Measurements from ENCODE around the gene MGMT. TPM values are rescaled to one million over a fixed set of nuclear protein-coding genes. Genes with fewer than 3 reads are reported as not detected.
A peak's percentile ranks its signal among the peaks of the same experiment; 100 is the strongest.

The MGMT gene
- total and polyA plus RNA-seq, 4 donors, result 9.9 to 39.6 (median 23.2) TPM

DNA sequence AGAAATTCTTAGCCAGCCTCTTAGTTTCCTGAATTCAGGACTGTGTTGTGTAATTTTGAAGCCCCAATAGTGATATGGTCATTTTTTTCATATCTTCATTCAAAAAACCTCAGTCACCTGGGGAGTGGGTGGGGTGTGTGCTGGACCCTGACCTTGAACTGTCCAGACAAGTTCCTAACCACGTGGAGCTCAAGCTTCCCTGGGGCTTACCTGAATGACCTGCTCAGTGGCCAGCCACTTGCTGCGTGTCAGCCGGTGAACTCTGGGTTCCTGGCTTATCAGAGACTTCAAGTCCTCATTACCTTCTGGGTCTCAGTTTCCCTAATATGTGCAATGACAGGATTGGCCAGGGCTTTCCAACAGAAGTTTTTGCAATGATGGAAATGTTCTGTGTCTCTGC is 27.1 kb downstream of the MGMT start:
- WGBS, 2 donors, result 89 to 91% methylated on average over 3 of the region's 3 CpGs
- H3K27me3 ChIP-seq (ENCODE audit: control insufficient read depth in 3 of 3, insufficient read depth in 3 of 3, low read length in 2 of 3), result no peaks in the 10 kb centered on the region
- TF ChIP-seq, protein P1, sequence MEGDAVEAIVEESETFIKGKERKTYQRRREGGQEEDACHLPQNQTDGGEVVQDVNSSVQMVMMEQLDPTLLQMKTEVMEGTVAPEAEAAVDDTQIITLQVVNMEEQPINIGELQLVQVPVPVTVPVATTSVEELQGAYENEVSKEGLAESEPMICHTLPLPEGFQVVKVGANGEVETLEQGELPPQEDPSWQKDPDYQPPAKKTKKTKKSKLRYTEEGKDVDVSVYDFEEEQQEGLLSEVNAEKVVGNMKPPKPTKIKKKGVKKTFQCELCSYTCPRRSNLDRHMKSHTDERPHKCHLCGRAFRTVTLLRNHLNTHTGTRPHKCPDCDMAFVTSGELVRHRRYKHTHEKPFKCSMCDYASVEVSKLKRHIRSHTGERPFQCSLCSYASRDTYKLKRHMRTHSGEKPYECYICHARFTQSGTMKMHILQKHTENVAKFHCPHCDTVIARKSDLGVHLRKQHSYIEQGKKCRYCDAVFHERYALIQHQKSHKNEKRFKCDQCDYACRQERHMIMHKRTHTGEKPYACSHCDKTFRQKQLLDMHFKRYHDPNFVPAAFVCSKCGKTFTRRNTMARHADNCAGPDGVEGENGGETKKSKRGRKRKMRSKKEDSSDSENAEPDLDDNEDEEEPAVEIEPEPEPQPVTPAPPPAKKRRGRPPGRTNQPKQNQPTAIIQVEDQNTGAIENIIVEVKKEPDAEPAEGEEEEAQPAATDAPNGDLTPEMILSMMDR (IDR thresholded peaks at IDR 0.05; ENCODE audit: control extremely low read depth, extremely low read depth), result no peak
- no peak overlapping the region for H3K9ac ChIP-seq (ENCODE audit: insufficient read depth in 1 of 2, low read length in 2 of 2)
- H3K9me3 ChIP-seq (ENCODE audit: control insufficient read depth in 4 of 4, insufficient read depth in 3 of 4, low read length in 3 of 4), result peaks cover 2 to 12% (median 7%) of the 10 kb centered on the region in 4 donors
- H3K27ac ChIP-seq (ENCODE audit: low read depth in 1 of 2, low read length in 1 of 2), result no peak overlapping the region
- ATAC-seq (ENCODE audit: insufficient read depth, low FRiP score) (no peak), DNase-seq (no peak)
- H3K4me3 ChIP-seq, result no peak overlapping the region
- H3K36me3 ChIP-seq (ENCODE audit: control insufficient read depth in 4 of 4, insufficient read depth in 4 of 4, low read length in 4 of 4), result peaks cover 0 to 3% (median 0%) of the 10 kb centered on the region in 4 donors
- H3K4me1 ChIP-seq (ENCODE audit: control insufficient read depth in 5 of 5, insufficient read depth in 5 of 5, low read length in 5 of 5), result peaks cover 0 to 18% (median 8%) of the 10 kb centered on the region in 5 donors

DNA sequence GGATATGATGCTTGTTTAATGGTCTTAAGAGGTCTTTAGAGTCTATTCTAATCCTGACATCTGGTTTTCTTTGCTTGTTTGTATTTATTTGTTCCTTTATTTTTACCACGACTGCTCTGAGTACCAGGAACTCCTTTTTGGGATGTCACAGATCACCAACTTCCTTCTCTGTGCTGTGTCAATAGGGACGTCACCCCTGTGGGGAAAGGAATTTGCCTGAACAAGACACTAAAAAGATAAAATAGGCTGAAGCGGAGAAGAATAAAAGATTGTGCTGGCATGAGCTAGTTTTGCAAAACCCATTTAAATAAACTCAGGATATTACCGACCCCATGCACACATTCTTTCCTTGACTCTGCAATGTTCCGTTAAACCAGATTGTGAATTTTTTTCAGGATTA is 27.7 kb downstream of the MGMT start:
- 64 to 66% methylated on average over 5 of the region's 5 CpGs for WGBS, 2 donors
- H3K36me3 ChIP-seq (ENCODE audit: control insufficient read depth in 4 of 4, insufficient read depth in 4 of 4, low read length in 4 of 4), result peaks cover 0 to 3% (median 0%) of the 10 kb centered on the region in 4 donors
- peaks cover 0 to 18% (median 8%) of the 10 kb centered on the region in 5 donors for H3K4me1 ChIP-seq (ENCODE audit: control insufficient read depth in 5 of 5, insufficient read depth in 5 of 5, low read length in 5 of 5)
- no peak overlapping the region for H3K27ac ChIP-seq (ENCODE audit: low read depth in 1 of 2, low read length in 1 of 2)
- H3K9me3 ChIP-seq (ENCODE audit: control insufficient read depth in 4 of 4, insufficient read depth in 3 of 4, low read length in 3 of 4), result peaks cover 2 to 11% (median 7%) of the 10 kb centered on the region in 4 donors
- TF ChIP-seq, protein P1 (IDR thresholded peaks at IDR 0.05; ENCODE audit: control extremely low read depth, extremely low read depth), result no peak
- H3K4me3 ChIP-seq, result no peak overlapping the region
- ATAC-seq (ENCODE audit: insufficient read depth, low FRiP score) (no peak), DNase-seq (peak in 2 of 3 donors; percentile 29 to 32)
- no peak overlapping the region for H3K9ac ChIP-seq (ENCODE audit: insufficient read depth in 1 of 2, low read length in 2 of 2)
- H3K27me3 ChIP-seq (ENCODE audit: control insufficient read depth in 3 of 3, insufficient read depth in 3 of 3, low read length in 2 of 3), result no peaks in the 10 kb centered on the region

DNA sequence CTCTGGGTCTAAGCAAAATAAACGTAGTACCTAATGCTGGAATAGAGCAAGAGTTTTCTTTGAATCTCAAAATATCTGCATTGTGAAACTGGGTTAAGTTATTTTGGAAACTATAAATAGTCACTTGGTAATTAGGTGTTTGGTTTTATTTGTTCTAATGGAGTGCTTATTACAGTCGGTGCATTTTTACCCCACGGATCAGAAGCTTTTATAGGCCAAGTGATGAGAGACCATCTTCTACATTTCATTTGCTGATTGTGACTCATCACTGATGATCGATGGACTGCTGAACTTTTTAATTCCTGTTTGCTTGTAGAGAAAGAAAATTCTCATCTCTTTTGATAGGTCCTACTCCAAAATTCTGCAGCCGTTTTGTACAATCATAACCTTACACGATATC is 28.2 kb downstream of the MGMT start:
- peaks cover 0 to 18% (median 8%) of the 10 kb centered on the region in 5 donors for H3K4me1 ChIP-seq (ENCODE audit: control insufficient read depth in 5 of 5, insufficient read depth in 5 of 5, low read length in 5 of 5)
- peak in 2 of 3 donors; percentile 60 to 65 for DNase-seq

More for the DNA sequence above, 28.2 kb downstream of the MGMT start:
- H3K36me3 ChIP-seq (ENCODE audit: control insufficient read depth in 4 of 4, insufficient read depth in 4 of 4, low read length in 4 of 4), result peaks cover 0 to 3% (median 0%) of the 10 kb centered on the region in 4 donors
- TF ChIP-seq, protein P1 (IDR thresholded peaks at IDR 0.05; ENCODE audit: control extremely low read depth, extremely low read depth), result no peak
- WGBS, 2 donors, result 77 to 85% methylated on average over 6 of the region's 6 CpGs
- H3K9me3 ChIP-seq (ENCODE audit: control insufficient read depth in 4 of 4, insufficient read depth in 3 of 4, low read length in 3 of 4), result peaks cover 2 to 9% (median 7%) of the 10 kb centered on the region in 4 donors
- H3K4me3 ChIP-seq, result no peak overlapping the region
- H3K27ac ChIP-seq (ENCODE audit: low read depth in 1 of 2, low read length in 1 of 2), result no peak overlapping the region
- ATAC-seq (ENCODE audit: insufficient read depth, low FRiP score), result no peak
- no peak overlapping the region for H3K9ac ChIP-seq (ENCODE audit: insufficient read depth in 1 of 2, low read length in 2 of 2)
- H3K27me3 ChIP-seq (ENCODE audit: control insufficient read depth in 3 of 3, insufficient read depth in 3 of 3, low read length in 2 of 3), result no peaks in the 10 kb centered on the region
